Raji (cell line): Measurements from ENCODE around the gene HSD3B7.

Source experiments
- POLR2A ChIP-seq: IDR thresholded peaks from 2 replicates; pipeline ENCODE4 v1.6.1; 2011; ENCODE audit warnings: low read depth, low read length, control low read depth; ENCODE audit not compliant: insufficient read depth

The HSD3B7 gene

DNA sequence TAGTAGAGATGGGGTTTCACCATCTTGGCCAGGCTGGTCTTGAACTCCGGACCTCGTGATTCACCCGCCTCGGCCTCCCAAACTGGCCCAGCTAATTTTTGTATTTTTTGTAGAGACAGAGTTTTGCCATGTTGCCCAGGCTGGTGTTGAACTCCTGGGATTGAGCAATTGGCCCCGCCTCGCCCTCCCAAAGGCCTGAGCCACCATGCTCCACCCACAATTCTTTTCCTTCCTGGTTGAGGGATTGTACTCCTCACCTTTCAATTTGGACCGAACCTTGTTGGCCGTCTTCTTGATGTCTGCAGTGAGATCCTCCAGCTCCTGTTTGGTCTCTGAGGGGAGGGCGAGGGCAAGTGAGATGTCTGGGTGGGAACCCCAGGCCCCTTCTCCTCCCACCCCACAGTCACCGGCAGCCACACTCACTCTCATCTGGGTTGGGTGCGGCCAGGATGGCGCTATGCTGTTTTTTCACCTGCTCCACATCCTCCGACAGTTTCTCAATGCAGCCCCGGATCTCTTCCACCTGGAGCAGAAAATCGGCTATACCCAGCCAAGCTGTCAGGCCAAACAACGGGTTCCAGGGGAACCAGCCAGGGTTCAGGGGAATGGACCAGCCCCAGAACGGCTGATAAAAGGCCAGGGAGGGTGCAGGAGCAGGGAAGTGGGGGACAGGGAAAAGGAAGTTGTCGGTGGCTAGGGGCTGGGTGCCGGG, 15.8 kb downstream of the HSD3B7 start:
- no peak for TF ChIP-seq POLR2A

DNA sequence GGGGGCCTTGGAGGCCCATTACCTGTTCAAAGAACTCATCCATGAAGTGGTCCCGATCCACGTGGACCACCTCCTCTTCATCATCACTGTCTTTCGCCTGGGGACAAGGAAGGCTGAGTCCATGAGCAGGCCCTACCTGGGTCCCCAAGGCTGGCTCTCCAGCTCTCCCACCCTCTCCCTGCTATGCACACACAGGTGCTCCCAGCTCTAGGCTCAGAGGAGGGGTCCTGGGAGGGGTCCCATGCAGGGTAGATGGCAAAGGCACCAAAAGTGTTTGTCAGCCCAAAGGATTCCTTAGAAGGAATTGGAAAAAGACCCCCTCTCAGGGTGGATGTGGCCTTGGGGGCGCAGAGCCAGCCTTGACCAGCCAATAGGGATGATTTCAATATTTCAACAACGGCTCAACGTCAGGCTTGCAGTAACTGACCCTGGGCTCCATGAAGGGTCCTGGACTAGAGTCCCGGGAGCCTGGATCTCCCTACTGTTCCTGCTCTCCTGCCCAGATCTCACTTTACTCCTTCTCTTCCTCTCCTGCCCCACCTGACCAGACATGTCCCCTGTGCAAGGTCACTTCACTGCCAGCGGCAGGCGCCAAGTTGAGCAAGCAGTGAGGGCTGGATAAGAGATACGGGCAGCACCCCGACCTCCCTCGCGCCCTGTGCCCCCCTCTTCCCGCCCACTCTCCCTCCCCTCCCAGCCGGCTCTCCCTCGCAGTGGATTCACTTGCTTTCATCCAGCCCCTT, 16.7 kb downstream of the HSD3B7 start:
- TF ChIP-seq POLR2A, result no peak

DNA sequence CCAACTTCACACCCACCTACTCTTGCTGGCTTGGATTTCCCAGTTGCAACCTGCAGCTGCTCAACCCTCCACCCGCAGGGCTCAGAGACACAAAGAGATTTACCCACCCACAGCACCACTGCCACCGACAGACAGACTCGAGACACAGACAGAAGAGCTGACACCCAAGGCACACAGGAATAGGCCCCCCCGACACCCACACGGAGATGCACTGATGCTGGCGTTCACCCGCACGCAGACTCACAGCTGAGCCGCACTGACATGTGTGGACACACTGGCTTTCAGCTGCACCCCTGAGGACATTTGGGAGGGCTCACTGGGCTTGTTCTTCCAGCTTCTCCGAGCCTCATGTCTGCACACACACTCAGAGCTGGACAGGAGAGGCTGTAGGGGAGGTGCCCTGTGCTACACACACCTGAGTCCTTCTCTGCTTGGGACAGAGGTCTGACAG, 17.3 kb downstream of the HSD3B7 start:
- TF ChIP-seq POLR2A, result no peak

DNA sequence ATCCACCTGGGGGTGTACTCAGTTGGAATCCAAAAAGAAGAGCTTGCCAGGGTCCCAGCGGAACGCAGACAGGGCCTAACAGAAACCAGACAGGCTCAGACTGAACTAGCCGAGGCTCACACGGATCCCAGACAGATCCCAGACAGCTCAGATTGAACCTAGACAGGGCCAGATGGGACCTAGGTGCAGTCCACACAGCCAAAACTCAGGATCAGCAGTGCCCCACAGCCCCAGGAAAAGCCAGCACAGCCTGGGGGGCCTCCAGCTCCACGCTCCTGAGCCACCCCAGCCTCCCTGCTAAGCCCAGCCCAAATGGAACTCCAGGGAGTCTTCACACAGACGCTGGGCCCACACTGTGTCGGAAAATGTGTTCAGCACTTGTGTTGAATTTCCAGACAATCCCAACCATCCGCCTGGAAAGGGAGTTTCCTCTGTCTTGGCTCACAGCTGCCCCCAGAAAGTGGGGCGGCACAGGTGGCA, 17.9 kb downstream of the HSD3B7 start:
- no peak for TF ChIP-seq POLR2A

DNA sequence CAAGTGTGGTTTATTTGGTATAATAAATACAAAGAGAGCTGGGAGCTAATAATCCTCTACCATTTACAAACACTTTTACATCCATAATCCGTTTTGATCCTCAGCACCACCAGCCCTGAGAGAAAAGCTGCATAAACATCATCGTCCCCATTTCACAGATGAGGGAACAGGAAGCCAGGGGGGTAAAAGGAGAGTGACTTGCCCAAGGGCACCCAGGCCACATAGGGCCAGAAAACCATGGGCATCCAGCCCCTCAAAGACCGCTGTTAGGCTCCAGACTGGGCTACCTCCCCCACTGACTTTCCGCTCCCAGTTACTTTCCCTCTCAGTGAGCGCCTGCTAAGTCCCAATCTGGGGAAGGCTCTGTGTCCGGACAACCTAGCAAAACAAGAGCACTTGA, 18.7 kb downstream of the HSD3B7 start:
- no peak for TF ChIP-seq POLR2A

DNA sequence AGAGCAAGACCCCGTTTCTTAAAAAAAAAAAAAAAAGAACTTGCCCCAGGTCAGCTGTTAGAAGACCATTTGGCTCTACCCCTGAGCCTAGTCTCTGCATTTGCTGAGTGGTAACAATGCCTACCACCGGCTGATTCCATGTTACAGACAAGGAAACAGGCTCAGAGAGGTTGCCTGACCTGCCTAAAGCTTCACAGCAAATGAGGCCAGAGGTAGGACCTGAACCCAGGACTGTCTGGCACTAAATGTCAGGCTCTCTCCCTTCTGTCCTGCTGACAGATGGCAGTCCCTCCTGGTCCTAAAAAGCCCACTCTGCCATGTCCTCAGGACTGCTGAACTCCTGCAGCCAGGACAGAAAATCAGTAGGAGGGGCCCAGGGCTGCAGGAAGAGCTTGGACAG, 19.7 kb downstream of the HSD3B7 start:
- TF ChIP-seq POLR2A, result no peak

DNA sequence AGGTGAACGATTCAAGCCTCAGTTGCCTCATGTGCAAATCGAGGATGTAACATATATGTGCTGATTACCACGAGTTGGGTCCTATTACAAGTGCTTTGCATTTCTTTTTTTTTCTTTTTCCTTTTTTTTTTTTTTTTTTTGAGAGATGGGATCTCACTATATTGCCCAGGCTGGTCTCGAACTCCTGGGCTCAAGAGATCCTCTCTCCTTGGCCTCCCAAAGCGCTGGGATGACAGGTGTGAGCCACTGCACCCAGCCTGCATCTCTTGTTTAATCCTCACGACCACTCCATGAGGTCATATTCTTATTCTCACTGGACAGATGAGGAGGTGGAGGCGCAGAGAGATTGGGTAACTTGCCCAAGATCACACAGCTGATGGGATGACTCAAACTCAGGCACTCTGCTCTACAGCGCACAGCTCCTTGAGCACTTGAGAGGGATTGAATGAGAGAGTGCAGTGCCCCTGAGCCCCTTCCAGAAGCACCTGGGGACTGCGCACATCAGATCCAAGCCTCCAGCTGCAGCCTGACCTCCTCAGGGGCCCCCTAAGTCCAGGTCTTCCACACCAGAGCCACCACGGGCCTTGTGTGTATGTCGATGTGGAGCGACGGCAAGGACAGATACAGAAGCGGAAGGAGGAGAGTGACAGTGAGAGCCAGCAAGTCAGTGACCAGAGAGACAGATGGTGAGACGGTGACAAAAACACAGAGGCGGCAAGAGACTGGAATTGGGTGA, 20.5 kb downstream of the HSD3B7 start:
- TF ChIP-seq POLR2A, result no peak

DNA sequence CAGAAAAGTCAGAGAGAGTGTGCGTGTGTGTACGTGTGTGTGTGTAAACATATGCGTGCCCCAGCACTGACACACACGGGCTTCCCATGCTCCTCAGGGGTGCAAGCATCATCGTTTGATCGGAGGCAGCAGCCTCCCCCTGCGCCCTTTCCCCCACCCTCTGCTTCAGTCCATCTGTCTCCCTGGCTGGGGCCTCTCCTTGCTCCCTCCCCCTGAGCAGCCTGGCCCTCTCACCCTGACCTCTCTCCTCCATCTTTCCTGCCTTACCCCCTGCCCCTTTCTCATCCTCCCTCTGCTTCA, 21.0 kb downstream of the HSD3B7 start:
- TF ChIP-seq POLR2A, result no peak

DNA sequence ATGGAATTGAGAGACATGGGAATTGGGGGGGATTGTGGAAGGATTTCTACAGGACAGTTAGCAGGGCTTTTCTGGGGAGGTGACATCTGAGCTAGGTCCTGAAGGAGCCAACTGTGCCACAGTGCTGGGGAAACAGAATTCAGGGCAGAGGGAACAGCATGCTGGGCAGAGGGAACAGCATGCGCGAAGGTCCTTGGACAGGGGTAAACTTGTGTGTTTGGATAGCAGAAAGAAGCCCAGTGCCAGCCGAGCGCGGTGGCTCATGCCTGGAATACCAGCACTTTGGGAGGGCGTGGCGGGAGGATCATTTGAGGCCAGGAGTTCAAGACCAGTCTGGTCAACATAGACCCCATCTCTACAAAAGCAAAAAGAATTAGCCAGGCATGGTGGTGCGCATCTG, 21.6 kb downstream of the HSD3B7 start:
- no peak for TF ChIP-seq POLR2A

DNA sequence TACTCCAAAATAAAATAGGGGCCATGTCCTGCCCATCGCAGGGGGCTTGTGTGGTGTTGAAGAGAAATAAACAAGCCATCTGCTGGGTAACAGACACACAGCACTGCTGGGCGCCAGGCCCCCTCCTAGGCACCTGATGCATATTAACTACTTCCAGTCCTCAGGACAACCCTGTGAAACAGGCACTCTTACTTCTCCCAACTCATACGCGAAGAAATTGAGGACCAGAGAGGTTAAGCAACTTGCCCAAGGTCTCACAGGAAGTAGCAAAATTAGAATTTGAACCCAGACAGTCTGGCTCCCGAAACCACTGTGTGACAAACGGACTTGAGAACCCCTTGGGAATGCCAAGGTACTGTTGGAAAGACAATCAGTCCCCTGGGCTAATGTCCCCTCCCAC, 22.7 kb downstream of the HSD3B7 start:
- no peak for TF ChIP-seq POLR2A

DNA sequence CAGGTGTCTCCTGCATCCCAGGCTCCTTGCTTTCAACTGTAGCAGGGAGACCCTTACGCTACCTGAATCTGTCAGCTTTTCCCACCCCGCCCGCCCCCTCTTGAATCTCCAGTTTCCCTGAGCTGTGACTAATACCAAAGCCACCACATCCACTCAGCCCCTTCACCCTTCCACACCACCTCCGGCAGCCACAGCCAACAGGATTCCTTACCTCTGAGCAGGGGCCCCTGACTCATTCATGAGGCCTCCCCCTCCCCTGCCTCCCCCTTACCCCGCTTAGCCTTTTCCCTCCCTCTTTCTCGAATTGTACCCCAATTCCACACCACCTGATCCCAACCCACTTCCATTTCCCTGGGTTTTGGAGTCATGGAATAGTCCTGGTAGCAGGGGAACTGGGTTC, 23.1 kb downstream of the HSD3B7 start:
- no peak for TF ChIP-seq POLR2A

DNA sequence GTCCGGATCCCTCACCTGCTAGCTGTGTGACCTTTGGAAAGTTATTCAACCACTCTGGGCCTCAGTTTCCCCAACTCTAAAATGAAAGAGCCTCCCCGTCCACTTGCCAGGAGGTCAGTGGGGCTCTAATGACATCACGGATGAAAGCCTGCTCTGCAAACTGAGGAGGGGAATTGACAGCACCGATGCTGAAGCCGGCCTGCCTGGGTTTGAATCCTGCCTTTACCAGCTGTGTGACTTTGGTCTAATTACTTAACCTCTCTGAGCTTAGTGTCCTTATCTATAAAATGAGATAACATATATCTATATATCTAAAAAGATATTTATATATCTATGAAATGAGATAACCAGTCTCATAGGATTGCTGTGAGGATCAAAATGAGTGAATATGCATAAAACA, 23.5 kb downstream of the HSD3B7 start:
- no peak for TF ChIP-seq POLR2A

DNA sequence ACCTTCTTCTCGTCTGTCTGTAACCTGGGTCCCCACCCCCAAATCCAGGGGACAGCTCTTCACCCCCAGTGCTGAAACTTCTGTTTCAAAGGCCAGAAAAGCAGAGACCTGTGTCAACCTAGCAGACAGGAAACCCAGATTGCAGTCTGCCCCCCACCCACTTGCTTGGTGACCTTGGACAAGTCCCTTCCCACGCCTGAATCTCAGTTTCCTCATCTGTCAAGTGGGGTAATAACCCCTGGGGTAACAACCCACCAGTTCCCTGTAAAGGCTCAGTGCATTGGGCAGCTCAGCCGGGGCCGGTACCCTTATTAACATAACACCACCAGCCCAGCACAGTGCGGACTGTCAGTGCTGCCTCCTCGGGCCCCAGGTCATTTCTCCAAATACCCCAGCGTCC, 24.1 kb downstream of the HSD3B7 start:
- TF ChIP-seq POLR2A, result no peak

DNA sequence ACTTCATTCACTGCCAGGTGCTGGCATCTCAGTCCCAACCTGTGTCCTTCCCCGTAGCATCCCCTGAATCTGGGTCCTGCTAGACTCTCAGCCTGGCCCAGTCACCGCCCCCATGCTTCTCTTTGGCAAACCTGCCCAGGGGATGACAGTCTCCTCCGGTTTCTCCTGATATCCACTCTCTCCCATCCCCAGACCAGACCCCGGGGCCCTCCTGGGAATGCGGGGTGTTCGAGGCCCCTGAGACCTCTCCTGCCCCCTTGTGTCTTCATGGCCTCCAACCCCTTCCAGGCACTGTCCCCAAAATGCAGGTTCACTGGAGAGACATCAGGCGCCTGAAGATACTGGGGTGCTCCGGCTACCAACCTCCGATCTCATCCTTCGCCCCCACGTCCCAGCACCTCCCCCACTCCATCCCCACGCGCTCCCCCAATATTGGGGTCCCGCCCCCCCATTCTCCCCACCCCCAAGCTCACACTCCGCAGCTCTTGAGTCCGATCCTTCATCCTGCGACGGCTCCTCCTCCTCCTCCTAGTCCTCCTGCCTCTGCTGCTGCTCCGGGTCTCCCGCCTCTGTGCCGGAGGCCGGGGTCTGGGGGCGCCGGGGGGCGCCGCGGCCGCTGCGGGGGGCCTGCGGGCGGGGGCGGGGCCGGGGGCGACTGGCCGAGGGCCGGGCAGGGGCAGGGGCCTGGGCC, 25.0 kb downstream of the HSD3B7 start:
- TF ChIP-seq POLR2A, result no peak

DNA sequence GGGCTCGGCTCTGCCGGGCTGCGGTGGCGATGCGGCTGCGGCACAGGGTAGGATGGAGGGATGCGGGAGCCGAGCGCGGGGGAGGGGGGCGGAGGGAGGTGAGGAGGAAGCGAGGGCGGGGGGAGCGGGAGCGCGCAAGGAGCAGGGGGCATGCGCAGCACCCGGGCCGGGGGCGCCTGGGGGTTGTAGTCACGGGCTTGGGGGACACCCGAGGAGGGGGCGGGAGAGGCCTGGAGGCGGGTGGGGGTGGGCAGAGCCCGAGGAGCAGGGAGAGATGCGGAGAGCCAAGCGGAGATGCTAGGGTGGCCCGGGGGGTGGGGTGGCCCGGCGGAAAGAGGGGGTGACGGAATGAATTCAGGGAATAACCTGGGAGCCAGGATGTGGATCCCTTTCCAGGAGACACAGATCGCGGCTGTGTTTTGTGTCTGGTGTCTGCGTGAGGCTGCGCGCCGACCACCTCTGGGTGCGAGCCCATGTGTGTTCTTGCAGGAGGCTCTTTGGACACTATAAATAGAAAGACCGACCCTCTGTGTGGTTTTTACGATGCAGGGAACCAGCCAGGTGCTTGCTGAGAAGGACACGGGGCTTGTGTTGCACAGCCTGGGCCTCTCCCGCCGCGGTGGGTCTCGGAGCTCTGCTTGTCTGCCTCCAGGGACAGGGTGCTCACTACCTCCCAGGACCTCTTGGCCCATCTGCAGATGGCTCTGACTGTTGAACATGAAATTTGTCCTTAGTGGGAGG, 25.7 kb downstream of the HSD3B7 start, which contains the start of gene STX1B:
TSS of gene STX1B (minus strand) at position 54 of the 741 bp plus-strand sequence. CDS start 242 bp downstream, outside the sequence.
- TF ChIP-seq POLR2A, result no peak
